Loucy (cell line): Measurements from ENCODE around the gene XRCC3.

ENCODE experiments used
- H2AFZ ChIP-seq: fragments of 200-600 bp; sonication (generic); 2 replicates; pipeline ENCODE4 v1.6.0; 2016; ENCODE audit warnings: antibody characterized with exemption, mild to moderate bottlenecking, low read length, moderate library complexity
- H3F3A ChIP-seq: fragments of 200-600 bp; 2 replicates; pipeline ENCODE4 v1.6.0; 2016; ENCODE audit warnings: antibody characterized with exemption, low read depth, mild to moderate bottlenecking
- H3K27me3 ChIP-seq: fragments of 200-600 bp; sonication (generic); 2 replicates; pipeline ENCODE4 v1.6.1; 2014; ENCODE audit warnings: low read length, mild to moderate bottlenecking; ENCODE audit not compliant: insufficient read depth, poor library complexity, severe bottlenecking
- H3K36me3 ChIP-seq: fragments of 200-600 bp; sonication (generic); 2 replicates; pipeline ENCODE4 v1.6.1; 2016; ENCODE audit warnings: low read length; ENCODE audit not compliant: insufficient read depth
- H3K4me1 ChIP-seq: fragments of 200-600 bp; sonication (generic); 2 replicates; pipeline ENCODE4 v1.5.1; 2014; ENCODE audit warnings: low read length, mild to moderate bottlenecking; ENCODE audit not compliant: insufficient read depth, poor library complexity, severe bottlenecking
- H3K4me2 ChIP-seq: fragments of 200-600 bp; sonication (generic); 2 replicates; pipeline ENCODE4 v1.6.0; 2014; ENCODE audit warnings: antibody characterized with exemption, low read length, low read depth, mild to moderate bottlenecking; ENCODE audit not compliant: poor library complexity, severe bottlenecking
- H3K4me3 ChIP-seq: fragments of 200-600 bp; sonication (generic); 2 replicates; pipeline ENCODE4 v1.5.1; 2014; ENCODE audit warnings: low read length, mild to moderate bottlenecking, mixed read lengths; ENCODE audit not compliant: poor library complexity, severe bottlenecking
- H3K79me2 ChIP-seq: fragments of 200-600 bp; sonication (generic); 2 replicates; pipeline ENCODE4 v1.6.1; 2014; ENCODE audit warnings: low read length; ENCODE audit not compliant: insufficient read depth
- H3K9ac ChIP-seq: fragments of 200-600 bp; sonication (generic); 2 replicates; pipeline ENCODE4 v1.6.0; 2014; ENCODE audit warnings: mild to moderate bottlenecking, low read depth, low read length, moderate library complexity; ENCODE audit not compliant: poor library complexity, severe bottlenecking
- H3K9me2 ChIP-seq: fragments of 200-600 bp; sonication (generic); replicated peaks from 2 replicates; pipeline ENCODE4 v1.6.1; 2016; ENCODE audit warnings: low read depth, low read length, mixed read lengths
- H3K9me3 ChIP-seq: fragments of 200-600 bp; sonication (generic); 2 replicates; pipeline ENCODE4 v1.6.1; 2014; ENCODE audit warnings: mild to moderate bottlenecking, antibody characterized with exemption, low read length, low read depth; ENCODE audit not compliant: insufficient read depth
- H4K20me1 ChIP-seq: fragments of 200-600 bp; sonication (generic); 2 replicates; pipeline ENCODE4 v1.6.0; 2014; ENCODE audit warnings: antibody characterized with exemption, low read length, mild to moderate bottlenecking; ENCODE audit not compliant: insufficient read depth, poor library complexity, severe bottlenecking
- CTCF ChIP-seq: fragments of 200-600 bp; sonication (generic); conservative IDR thresholded peaks from 2 replicates; pipeline ENCODE4 v1.5.1; 2014; ENCODE audit warnings: mild to moderate bottlenecking, antibody characterized with exemption, low read length
- EZH2phosphoT487 ChIP-seq: fragments of 200-600 bp; IDR thresholded peaks from 2 replicates; pipeline ENCODE4 v1.6.1; 2018; ENCODE audit warnings: antibody characterized with exemption, mild to moderate bottlenecking, moderate library complexity, borderline replicate concordance

XRCC3 gene

GRCh38 chr14:103688906-103689902 is 26.0 kb downstream of the XRCC3 start:
- Histone ChIP-seq H3K9me2 (no peaks in the 10 kb centered on the region), H4K20me1 (no peaks in the 10 kb centered on the region), H3K4me2 (no peak overlapping the region), H2AFZ (no peak overlapping the region), H3K9me3 (no peaks in the 10 kb centered on the region), H3K9ac (no peak overlapping the region), H3K4me1 (no peaks in the 10 kb centered on the region), H3K79me2 (no peaks in the 10 kb centered on the region), H3K4me3 (no peak overlapping the region), H3K36me3 (peaks cover 76% of the 10 kb centered on the region; the same call in 1 of the 2 replicates), H3K27me3 (no peaks in the 10 kb centered on the region), H3F3A (no peaks in the 10 kb centered on the region)
- TF ChIP-seq EZH2phosphoT487 = no peak
- TF ChIP-seq CTCF = no peak

GRCh38 chr14:103688441-103688840 is 26.8 kb downstream of the XRCC3 start:
- no peak overlapping the region for H3K4me3 ChIP-seq
- H2AFZ ChIP-seq = no peak overlapping the region
- no peaks in the 10 kb centered on the region for H3K4me1 ChIP-seq
- no peaks in the 10 kb centered on the region for H3K79me2 ChIP-seq
- H3K4me2 ChIP-seq = no peak overlapping the region
- H3K27me3 ChIP-seq = no peaks in the 10 kb centered on the region
- TF ChIP-seq CTCF (no peak), EZH2phosphoT487 (no peak)
- no peaks in the 10 kb centered on the region for H3K9me2 ChIP-seq
- H3K9me3 ChIP-seq = no peaks in the 10 kb centered on the region
- no peaks in the 10 kb centered on the region for H3F3A ChIP-seq
- no peak overlapping the region for H3K9ac ChIP-seq
- H4K20me1 ChIP-seq = no peaks in the 10 kb centered on the region
- H3K36me3 ChIP-seq = peaks cover 76% of the 10 kb centered on the region; the same call in 1 of the 2 replicates

GRCh38 chr14:103687712-103688111 is 27.5 kb downstream of the XRCC3 start:
- no peaks in the 10 kb centered on the region for H3F3A ChIP-seq
- no peaks in the 10 kb centered on the region for H3K79me2 ChIP-seq
- H3K9ac ChIP-seq = no peak overlapping the region
- H3K9me3 ChIP-seq = no peaks in the 10 kb centered on the region
- H4K20me1 ChIP-seq = no peaks in the 10 kb centered on the region
- no peaks in the 10 kb centered on the region for H3K27me3 ChIP-seq
- no peaks in the 10 kb centered on the region for H3K4me1 ChIP-seq
- TF ChIP-seq EZH2phosphoT487 = no peak
- no peak for TF ChIP-seq CTCF
- H3K36me3 ChIP-seq = peaks cover 76% of the 10 kb centered on the region; the same call in 1 of the 2 replicates
- no peak overlapping the region for H3K4me3 ChIP-seq
- no peak overlapping the region for H2AFZ ChIP-seq
- H3K4me2 ChIP-seq = no peak overlapping the region
- no peaks in the 10 kb centered on the region for H3K9me2 ChIP-seq
